ENCODE results near the gene C16orf87. TPM values are rescaled to one million over a fixed set of nuclear protein-coding genes. Genes with fewer than 3 reads are reported as not detected.

Gene C16orf87
- total RNA-seq, 4 donors from 2014 or later = 5.1 to 13.3 (median 6.2) TPM

DNA sequence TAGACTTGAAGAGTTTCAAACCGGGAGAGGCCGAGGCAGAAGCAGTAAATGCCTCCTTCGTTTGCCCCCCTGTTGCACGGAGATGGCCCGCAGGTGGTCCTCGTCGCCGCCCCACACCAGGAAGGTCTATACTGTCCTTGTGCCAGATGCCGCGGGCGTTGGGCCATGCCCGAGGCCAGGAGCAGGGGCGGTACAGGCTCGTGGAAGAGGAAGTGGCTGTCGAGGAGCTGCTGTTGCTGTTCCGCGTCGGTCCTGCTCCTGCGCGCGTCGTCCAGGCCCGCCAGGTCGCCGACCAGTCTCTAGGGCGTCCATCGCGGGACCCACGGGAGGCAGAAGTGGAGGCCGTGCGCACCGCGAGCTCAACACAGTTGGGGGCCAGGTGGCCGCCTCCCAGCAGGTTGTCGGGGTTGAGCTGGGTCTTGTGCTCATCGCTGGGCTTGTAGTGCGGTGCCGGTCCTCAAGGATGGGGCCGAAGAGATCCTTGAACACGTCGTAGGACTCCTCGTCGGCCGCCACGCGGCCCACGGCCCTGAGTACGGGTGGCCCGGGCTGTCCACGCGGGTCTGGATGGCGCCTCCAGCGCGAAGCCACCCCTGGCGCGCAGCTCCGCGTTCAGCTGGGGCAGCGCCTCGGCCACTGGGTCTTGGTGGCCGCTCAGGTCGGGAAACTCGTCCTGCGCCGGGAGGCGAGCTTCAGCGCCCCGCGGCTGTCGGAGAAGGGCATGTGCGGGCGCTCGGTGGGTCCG is 13.1 kb upstream of the C16orf87 start:
- no peaks in the 10 kb centered on the region for H3K27me3 ChIP-seq
- no peak overlapping the region for H3K27ac ChIP-seq
- WGBS, 2 donors = 29 to 46% methylated on average over 39 to 43 of the region's 74 CpGs
- H3K4me3 ChIP-seq (replicated peaks in 1 of 3) = no peak overlapping the region
- no peaks in the 10 kb centered on the region for H3K4me1 ChIP-seq
- no peaks in the 10 kb centered on the region for H3K9me3 ChIP-seq
- no peak for TF ChIP-seq POLR2A (IDR thresholded peaks at IDR 0.05)
- TF ChIP-seq, protein P1, sequence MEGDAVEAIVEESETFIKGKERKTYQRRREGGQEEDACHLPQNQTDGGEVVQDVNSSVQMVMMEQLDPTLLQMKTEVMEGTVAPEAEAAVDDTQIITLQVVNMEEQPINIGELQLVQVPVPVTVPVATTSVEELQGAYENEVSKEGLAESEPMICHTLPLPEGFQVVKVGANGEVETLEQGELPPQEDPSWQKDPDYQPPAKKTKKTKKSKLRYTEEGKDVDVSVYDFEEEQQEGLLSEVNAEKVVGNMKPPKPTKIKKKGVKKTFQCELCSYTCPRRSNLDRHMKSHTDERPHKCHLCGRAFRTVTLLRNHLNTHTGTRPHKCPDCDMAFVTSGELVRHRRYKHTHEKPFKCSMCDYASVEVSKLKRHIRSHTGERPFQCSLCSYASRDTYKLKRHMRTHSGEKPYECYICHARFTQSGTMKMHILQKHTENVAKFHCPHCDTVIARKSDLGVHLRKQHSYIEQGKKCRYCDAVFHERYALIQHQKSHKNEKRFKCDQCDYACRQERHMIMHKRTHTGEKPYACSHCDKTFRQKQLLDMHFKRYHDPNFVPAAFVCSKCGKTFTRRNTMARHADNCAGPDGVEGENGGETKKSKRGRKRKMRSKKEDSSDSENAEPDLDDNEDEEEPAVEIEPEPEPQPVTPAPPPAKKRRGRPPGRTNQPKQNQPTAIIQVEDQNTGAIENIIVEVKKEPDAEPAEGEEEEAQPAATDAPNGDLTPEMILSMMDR (IDR thresholded peaks at IDR 0.05) = no peak
- H3K36me3 ChIP-seq = no peaks in the 10 kb centered on the region
- intact Hi-C loops (cut with DNase I) = no loop called here
- DNase-seq = no peak

DNA sequence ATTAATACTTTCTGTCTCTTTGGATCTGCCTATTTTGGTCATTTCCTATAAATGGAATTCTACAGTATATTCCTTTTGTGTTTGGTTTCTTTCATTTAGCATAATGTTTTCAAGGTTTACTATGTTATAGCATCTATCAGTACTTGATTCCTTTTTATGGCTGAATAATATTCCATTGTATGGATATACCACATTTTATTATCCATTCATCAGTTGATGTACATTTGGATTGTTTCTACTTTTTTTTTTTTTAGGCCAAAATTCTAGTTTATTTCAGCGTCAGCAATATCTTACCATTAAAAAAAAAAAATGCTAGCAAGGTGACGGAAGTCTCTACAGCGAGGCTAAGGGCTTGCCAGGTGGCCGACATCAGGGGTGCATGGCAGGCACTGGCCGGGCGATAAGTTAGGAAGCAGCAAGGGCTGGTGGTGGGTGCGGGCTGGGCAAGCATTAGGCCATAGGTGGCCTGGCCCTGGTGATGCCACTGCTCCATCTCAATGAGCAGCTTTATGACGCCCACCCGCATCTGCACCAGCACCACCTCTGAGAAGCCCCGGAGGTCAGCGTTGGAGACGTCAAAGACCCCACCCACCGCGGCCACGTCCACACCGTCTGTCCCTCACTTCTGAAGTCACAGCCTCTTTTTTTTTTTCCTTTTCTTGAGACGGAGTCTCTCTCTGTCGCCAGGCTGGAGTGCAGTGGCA is 11.4 kb upstream of the C16orf87 start:
- intact Hi-C loops (cut with DNase I) = no loop called here
- DNase-seq = no peak

DNA sequence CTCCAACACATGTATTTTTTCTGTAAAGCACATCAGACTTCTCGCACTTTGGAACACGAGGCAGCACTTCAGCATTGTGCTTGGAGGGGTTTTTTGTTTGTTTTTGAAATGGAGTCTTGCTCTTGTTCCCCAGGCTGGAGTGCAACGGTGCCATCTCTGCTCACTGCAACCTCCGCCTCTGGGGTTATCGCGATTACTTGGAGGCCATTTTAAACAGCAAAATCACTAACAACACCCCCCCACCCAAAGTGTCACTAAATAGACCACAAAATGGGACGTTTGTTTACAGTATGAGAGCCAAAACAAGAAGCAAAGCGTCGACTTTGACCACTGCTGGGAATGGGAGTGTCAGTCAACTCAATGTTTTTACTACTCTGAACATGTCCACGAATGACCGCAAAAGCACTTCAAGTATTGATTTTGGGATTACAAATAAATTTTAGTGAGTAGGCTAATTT is 9.0 kb upstream of the C16orf87 start:
- Histone ChIP-seq H3K27me3 (no peaks in the 10 kb centered on the region), H3K4me3 (replicated peaks in 1 of 3) (no peak overlapping the region), H3K27ac (no peak overlapping the region), H3K36me3 (no peaks in the 10 kb centered on the region), H3K9me3 (no peaks in the 10 kb centered on the region), H3K4me1 (no peaks in the 10 kb centered on the region)
- no peak for DNase-seq
- intact Hi-C loops (cut with DNase I) = no loop called here
- 51 to 52% methylated on average over 11 of the region's 11 CpGs for WGBS, 2 donors
- TF ChIP-seq POLR2A (IDR thresholded peaks at IDR 0.05) = no peak
- TF ChIP-seq, protein P1 (IDR thresholded peaks at IDR 0.05) = no peak

More for the DNA sequence above, 11.4 kb upstream of the C16orf87 start:
- TF ChIP-seq, protein P1 (IDR thresholded peaks at IDR 0.05) = no peak
- TF ChIP-seq POLR2A (IDR thresholded peaks at IDR 0.05) = no peak
- H3K4me3 ChIP-seq (replicated peaks in 1 of 3) = no peak overlapping the region
- no peaks in the 10 kb centered on the region for H3K27me3 ChIP-seq
- no peaks in the 10 kb centered on the region for H3K4me1 ChIP-seq
- WGBS, 2 donors = 97 to 99% methylated on average over 18 of the region's 18 CpGs
- no peak overlapping the region for H3K27ac ChIP-seq
- H3K9me3 ChIP-seq = no peaks in the 10 kb centered on the region
- no peaks in the 10 kb centered on the region for H3K36me3 ChIP-seq

DNA sequence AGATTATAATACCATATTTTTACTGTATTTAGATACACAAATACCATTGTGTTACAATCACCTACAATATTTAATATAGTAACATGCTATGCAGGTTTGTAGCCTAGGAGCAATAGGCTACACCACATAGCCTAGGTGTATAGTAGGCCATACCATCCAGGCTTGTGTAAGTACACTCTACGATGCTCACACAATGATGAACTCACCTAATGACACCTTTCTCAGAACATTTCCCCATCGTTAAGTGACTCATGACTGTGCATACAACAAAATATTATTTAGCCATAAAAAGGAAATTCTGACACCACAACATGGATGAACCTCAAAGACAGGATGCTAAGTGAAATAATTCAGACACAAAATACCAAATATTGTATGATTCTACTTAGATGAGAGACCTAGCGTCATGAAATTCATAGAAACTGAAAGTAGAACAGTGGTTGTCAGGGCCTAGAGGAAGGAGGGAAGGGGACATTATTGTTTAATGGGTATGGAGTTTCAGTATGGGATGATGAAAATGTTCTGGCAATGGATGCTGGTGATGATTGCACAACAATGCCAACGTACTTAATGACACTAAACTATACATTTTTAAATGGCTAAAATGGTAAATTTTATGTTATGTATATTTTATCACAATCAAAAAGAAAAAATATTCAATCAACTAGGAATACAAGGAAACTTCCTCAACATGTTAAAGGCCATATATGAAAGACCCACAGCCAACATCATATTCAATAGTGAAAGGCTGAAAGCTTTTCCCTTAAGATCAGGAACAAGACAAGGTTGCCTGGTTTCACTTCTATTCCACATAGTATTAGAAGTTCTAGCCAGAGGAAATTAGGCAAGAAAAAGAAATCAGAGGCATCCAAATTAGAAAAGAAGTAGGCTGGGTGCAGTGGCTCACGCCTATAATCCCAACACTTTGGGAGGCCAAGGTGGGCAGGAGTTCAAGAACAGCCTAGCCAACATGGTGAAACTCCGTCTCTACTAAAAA is 5.9 kb upstream of the C16orf87 start:
- 90 to 92% methylated on average over 6 of the region's 6 CpGs for WGBS, 2 donors

More for the DNA sequence above, 5.9 kb upstream of the C16orf87 start:
- intact Hi-C loops (cut with DNase I) = no loop called here
- H3K4me1 ChIP-seq = no peaks in the 10 kb centered on the region
- no peak for TF ChIP-seq POLR2A (IDR thresholded peaks at IDR 0.05)
- TF ChIP-seq, protein P1 (IDR thresholded peaks at IDR 0.05) = no peak
- no peak overlapping the region for H3K4me3 ChIP-seq (replicated peaks in 1 of 3)
- H3K27me3 ChIP-seq = no peaks in the 10 kb centered on the region
- H3K36me3 ChIP-seq = no peaks in the 10 kb centered on the region
- H3K27ac ChIP-seq = no peak overlapping the region
- no peaks in the 10 kb centered on the region for H3K9me3 ChIP-seq
- no peak for DNase-seq
